HepG2 (cell line): ENCODE results near the gene SNCA.

Experiments used
- JUNB ChIP-seq: sonication (generic); formaldehyde crosslinking; IDR thresholded peaks from 2 replicates; pipeline ENCODE4 v1.8.0; 2022; ENCODE audit warnings: missing genetic modification reagents, mild to moderate bottlenecking, borderline replicate concordance
- MAFF ChIP-seq: IDR thresholded peaks from 2 replicates; pipeline ENCODE4 v1.6.1; 2011; ENCODE audit warnings: low read depth, low read length, improper control_type of control experiment
- NFE2L2 ChIP-seq: fragments of 150-350 bp; IDR thresholded peaks from 2 replicates; pipeline ENCODE4 v1.6.1; 2014; ENCODE audit warnings: low read length
- PCBP1 ChIP-seq: fragments of 200-400 bp; formaldehyde crosslinking; IDR thresholded peaks from 2 replicates; pipeline ENCODE4 v1.6.1; 2017; ENCODE audit warnings: mild to moderate bottlenecking, low read depth, low read length, borderline replicate concordance
- POLR2AphosphoS5 ChIP-seq: IDR thresholded peaks from 2 replicates; pipeline ENCODE4 v1.6.1; 2012; ENCODE audit warnings: low read depth, low read length
- TF ChIP-seq, protein P1 (sequence below): sonication (generic); formaldehyde crosslinking; IDR thresholded peaks from 2 replicates; pipeline ENCODE4 v1.4.0; 2020; ENCODE audit warnings: mild to moderate bottlenecking, missing genetic modification reagents
- TF ChIP-seq, protein P2 (sequence below): sonication (generic); formaldehyde crosslinking; IDR thresholded peaks from 2 replicates; pipeline ENCODE4 v1.5.0; 2020; ENCODE audit warnings: missing genetic modification reagents
- TF ChIP-seq, protein P3 (sequence below): sonication (generic); formaldehyde crosslinking; IDR thresholded peaks from 2 replicates; pipeline ENCODE4 v1.4.0; 2020; ENCODE audit warnings: missing genetic modification reagents
- TF ChIP-seq, protein P4 (sequence below): sonication (generic); formaldehyde crosslinking; IDR thresholded peaks from 2 replicates; pipeline ENCODE4 v1.5.0; 2020; ENCODE audit warnings: mild to moderate bottlenecking, missing genetic modification reagents, moderate library complexity

DNA sequence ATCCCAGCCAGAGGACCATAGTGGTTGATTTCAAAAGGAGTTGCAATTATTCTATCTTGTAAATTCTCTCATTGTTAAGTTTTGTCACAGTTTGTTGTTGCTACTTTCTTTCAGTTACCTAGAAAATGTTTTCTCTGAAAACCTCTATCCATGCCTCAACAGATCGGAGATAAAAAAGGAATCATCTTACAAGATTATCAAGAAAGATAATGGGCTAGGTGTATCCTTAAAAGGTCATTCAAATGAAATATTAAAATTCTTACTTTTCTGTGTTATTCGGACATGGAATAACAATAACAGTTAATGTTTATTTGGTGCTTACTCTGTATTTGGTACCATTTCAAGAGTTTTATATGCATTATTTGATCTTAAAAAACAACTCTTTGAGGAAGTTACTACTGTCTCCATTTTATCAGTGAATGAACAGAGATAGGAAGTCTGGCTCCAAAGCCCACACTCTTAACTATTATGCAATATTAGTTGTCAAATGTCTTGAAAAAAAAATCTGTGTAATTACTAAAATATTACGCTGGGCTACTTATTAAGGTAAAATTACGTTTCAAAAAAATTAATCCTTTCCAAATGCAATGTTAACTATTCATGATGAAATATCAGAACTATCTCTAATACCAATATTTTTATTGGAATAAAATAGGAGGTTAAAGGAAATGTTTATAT lies 97.5 kb downstream of the SNCA start:
- TF ChIP-seq PCBP1 = no peak
- TF ChIP-seq, protein P1, sequence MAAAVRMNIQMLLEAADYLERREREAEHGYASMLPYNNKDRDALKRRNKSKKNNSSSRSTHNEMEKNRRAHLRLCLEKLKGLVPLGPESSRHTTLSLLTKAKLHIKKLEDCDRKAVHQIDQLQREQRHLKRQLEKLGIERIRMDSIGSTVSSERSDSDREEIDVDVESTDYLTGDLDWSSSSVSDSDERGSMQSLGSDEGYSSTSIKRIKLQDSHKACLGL = no peak
- no peak for TF ChIP-seq POLR2AphosphoS5
- TF ChIP-seq MAFF = no peak
- TF ChIP-seq, protein P2, sequence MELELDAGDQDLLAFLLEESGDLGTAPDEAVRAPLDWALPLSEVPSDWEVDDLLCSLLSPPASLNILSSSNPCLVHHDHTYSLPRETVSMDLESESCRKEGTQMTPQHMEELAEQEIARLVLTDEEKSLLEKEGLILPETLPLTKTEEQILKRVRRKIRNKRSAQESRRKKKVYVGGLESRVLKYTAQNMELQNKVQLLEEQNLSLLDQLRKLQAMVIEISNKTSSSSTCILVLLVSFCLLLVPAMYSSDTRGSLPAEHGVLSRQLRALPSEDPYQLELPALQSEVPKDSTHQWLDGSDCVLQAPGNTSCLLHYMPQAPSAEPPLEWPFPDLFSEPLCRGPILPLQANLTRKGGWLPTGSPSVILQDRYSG (CRISPR knock-in tag) = no peak
- TF ChIP-seq, protein P3, sequence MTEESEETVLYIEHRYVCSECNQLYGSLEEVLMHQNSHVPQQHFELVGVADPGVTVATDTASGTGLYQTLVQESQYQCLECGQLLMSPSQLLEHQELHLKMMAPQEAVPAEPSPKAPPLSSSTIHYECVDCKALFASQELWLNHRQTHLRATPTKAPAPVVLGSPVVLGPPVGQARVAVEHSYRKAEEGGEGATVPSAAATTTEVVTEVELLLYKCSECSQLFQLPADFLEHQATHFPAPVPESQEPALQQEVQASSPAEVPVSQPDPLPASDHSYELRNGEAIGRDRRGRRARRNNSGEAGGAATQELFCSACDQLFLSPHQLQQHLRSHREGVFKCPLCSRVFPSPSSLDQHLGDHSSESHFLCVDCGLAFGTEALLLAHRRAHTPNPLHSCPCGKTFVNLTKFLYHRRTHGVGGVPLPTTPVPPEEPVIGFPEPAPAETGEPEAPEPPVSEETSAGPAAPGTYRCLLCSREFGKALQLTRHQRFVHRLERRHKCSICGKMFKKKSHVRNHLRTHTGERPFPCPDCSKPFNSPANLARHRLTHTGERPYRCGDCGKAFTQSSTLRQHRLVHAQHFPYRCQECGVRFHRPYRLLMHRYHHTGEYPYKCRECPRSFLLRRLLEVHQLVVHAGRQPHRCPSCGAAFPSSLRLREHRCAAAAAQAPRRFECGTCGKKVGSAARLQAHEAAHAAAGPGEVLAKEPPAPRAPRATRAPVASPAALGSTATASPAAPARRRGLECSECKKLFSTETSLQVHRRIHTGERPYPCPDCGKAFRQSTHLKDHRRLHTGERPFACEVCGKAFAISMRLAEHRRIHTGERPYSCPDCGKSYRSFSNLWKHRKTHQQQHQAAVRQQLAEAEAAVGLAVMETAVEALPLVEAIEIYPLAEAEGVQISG (CRISPR knock-in tag) = no peak
- TF ChIP-seq, protein P4, sequence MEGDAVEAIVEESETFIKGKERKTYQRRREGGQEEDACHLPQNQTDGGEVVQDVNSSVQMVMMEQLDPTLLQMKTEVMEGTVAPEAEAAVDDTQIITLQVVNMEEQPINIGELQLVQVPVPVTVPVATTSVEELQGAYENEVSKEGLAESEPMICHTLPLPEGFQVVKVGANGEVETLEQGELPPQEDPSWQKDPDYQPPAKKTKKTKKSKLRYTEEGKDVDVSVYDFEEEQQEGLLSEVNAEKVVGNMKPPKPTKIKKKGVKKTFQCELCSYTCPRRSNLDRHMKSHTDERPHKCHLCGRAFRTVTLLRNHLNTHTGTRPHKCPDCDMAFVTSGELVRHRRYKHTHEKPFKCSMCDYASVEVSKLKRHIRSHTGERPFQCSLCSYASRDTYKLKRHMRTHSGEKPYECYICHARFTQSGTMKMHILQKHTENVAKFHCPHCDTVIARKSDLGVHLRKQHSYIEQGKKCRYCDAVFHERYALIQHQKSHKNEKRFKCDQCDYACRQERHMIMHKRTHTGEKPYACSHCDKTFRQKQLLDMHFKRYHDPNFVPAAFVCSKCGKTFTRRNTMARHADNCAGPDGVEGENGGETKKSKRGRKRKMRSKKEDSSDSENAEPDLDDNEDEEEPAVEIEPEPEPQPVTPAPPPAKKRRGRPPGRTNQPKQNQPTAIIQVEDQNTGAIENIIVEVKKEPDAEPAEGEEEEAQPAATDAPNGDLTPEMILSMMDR (CRISPR knock-in tag) = no peak
- no peak for TF ChIP-seq JUNB (CRISPR knock-in tag)
- TF ChIP-seq NFE2L2 = no peak
